Hindlimb muscle (tissue), 1 donor: ENCODE data around the gene TNRC6B. TPM values are rescaled to one million over a fixed set of nuclear protein-coding genes. Genes with fewer than 3 reads are reported as not detected.
"Not testable (repeated sequence)": the region's sequence is repeated elsewhere in the genome, so short reads cannot be mapped to it uniquely, and the experiment has no call there.

Experiments used
- DNase-seq: peaks from one replicate; pipeline ENCODE4 v3.0.0-alpha.2; 2013
- polyA plus RNA-seq: library from polyadenylated mRNA; unstranded; fragments of 120-200 nt; gene quantifications from one replicate; pipeline ENCODE4 v1.2.1, GENCODE V29; 2013; ENCODE audit not compliant: insufficient read length

TNRC6B gene
- polyA plus RNA-seq, 1 donor = 13.1 TPM

DNA sequence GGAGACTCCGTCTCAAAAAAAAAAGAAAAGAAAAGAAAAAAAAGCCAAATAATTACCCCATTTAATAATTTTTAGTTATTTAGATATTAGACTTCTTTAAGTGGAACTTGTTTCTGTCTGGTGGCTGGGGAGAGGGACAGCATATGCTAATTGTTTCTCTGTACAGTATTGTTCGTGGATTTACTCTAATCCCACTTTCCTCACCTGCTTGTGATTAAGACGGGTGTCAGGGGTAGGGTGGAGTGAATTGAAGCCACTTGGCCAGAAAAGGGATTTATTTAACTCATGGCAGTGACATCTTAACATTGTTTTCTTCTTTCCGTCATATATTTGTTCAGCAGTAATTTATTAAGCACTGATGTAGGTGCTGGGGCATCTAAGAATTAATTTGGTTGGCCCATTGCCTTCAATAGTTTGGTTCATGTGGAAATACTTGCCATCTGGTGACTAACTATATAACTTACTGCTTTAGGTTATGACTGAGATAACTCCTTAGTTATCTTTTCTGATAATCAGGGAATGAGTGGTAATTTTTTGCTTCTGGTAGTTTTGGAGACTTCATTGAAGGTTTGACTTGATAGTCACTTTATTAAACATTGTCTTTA lies 4.6 kb downstream of the TNRC6B start:
- DNase-seq = no peak

DNA sequence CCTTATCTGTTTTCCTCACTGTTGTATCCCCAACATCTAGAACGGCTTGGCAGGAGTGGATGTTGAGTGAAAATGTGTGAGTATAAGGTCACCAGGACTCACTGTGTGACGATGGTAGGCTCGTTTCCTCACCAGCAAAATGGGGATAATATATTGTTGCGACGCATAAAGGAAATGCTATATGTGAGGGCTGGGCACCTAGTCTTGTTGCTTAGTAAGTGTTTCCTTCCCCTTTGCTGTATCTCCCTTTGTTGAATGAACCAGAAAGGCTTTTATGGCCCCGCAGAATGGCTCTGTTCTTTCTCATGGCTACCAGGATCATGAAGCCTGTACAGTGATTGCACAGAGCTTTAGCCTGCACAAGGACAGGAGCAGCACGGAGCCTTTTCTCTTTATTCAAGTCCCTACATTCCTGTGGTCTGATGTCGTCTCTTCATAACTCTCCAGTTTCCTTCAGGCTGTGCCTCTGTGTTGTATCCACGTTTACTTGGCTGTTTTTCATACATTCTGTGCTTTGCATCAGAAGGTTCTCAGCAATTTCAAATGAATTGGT lies 5.4 kb downstream of the TNRC6B start:
- DNase-seq = no peak

DNA sequence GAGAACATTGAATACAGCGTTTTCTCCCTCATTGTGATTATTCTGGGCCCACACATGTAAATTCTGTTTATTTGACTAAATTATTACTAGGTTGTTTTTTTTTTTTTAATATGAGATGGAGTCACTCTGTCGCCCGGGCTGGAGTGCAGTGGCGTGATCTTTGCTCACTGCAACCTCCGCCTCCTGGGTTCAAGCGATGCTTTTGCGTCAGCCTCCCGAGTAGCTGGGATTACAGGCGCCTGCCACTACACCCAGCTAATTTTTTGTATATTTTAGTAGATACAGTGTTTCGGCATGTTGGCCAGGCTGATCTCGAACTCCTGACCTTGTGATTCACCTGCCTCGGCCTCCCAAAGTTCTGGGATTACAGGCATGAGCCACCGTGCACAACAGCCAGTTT lies 5.9 kb downstream of the TNRC6B start:
- DNase-seq = not testable (repeated sequence)

DNA sequence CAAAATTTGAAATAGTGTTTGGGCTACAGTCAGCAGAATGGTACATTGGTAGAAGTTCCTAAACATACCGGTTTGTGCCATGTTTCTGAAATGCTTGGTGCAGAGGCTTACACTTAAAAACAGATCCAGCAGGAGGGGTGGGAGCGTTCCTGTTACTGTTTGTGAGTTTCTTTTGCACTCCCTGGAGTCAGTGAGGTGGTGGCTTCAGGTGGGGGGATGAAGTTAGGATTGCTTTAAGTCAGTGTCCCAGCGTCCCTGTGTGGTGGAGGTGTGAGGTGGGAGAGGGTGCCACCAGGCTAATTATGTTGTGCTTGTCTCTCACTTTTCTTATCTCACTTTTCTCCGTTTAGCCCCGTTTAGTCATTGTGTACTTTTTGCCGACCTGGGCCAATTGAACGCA lies 9.7 kb downstream of the TNRC6B start:
- no peak for DNase-seq

DNA sequence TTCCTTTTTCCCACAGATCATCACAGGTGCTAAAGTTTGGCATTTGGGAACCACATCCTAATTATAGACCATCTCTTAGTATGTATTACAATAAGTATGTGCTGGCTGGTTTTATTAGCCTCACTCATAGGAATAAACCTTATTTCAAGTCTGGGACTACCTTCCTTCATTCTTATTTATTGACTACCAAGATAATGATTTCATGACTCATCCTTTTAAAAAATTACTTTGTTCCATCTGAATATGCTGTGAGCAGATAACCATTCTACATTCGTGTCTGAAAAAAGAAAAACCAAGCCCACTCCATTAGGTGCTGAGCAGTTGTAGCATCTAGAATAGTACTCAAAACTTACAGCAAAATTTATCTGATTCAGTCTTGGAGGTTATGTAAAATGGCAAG lies 12.3 kb downstream of the TNRC6B start:
- DNase-seq = no peak

DNA sequence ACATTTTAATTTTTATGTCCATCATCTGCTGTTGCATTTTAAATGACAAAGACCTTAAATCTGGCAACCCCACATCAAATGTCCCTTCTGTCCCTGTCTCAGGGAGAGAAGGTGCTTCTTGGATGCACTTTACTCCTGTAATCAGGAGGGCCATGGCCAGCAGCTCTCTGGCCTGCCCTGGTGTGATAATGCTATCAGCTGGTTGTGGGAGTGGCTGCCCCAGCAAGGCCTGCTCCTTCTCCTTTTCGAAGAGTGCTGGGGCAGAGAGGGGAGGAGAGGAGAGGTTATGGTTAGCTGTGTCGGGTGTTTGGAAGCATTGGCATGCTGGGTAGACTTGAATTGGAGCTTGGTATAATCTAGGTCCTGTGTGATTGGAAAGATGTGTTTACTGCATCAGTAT lies 12.8 kb downstream of the TNRC6B start:
- DNase-seq = no peak

DNA sequence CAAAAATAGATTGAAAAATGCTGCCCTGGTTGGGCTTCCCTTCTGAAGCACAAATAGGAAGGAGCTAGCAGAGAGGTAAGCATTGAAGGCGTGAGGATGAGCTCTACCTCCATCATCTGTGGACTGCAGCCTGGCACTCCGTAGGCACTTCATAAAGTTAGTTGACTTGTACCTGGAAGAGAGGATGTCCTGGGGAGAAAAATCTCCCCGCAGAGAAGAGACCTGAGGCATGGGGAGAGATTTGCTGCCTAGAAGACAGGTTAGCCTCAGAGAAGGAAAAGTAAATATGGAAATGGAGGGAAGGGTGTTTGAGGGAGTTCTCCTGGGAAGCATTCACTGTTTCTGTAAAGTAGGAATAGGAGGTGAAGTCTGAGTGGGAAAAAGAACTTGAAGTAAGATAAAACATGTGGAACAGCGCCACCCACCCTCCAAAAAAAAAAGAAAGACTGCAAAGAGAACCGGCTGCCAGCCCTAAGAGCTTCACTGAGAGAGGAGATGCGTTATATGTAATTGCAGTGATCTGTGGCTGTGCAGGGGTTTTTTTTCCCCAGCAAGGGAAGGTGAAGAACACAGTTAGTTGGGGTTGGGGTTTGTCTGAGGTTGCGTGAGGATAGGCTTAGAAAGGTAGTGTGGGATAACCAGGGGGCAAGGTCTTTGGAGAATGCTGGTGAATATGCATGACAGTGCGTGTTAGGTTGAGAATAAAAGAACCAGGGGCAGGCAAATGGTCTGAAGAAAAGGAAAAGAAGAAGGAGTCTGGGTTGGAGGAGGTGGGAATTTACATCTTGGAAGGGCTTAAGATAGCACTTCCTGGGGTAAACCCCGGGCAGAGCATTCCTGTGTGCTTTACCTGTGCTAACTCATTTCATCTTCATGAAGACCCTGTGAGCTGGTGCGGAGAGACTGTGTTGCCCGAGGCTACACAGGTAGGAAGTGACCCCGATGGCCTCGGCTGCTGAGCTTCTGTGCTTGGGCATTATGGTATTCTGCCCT lies 16.0 kb downstream of the TNRC6B start:
- DNase-seq = peak; percentile 62

DNA sequence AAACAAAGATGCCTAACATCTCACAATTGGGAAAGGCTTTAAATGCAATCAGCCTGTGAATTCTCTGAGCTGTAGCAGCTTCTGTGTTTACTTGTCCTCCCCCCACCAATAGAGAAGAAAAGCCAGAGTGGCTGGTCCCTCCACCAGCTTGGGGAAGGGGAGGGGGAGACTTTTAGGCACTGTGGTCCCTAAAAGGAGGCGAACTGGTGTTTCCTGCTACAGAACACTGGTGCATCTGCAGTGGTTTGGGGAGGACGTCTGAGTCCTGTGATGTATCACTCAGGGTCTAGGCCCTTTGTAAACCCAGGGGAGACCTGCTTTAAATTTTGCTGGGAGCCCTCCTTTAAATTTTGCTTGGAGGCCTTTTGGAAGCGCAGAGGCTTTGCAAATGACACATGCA lies 16.9 kb downstream of the TNRC6B start:
- no peak for DNase-seq

DNA sequence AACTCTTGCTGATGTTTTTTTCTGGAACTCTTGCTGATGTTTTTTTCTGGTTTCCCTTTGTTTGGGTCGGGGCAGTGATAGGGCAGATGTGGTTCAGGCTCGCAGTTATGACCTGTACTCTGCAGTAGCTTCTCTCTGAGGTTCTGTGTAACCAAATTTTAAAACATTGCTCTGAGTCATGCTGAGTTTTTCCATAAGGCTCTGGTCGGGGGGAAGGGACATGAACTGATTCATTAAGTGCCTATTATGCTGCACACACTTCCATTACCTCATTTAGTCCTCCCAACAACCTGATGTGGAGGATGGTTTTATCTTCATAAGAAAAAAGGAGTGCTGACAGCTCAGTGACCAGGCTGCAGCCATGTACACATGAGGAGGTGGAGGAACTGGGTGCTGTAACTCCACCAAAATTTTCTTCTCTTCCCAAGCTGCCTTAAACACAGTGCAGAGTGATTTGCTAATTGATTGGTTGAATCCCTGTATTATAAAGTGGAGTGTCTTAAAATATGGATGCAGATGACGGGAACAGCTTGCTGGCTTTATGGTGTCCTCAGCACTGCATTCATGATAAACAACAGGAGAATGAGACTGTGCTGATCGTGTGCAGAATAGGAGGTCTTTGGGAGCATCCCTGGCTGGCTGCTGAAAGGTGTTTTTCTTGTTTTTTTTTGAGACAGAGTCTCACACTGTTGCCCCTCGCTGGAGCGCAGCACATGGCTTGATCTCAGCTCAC lies 19.1 kb downstream of the TNRC6B start:
- DNase-seq = peak; percentile 53

DNA sequence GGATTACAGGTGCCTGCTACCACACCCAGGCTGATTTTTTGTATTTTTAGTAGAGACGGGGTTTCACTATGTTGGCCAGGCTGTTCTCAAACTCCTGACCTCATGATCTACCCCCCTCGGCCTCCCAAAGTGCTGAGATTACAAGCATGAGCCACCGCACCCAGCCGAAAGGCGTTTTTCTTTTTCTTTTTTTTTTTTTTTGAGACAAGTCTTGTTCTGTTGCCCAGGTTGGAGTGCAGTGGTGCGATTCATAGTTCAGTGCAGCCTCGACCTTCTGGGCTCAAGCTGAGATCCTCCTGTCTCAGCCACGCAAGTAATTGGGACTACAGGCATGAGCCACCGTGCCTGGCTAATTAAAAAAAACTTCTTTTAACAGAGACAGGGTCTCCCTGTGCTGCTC lies 19.7 kb downstream of the TNRC6B start:
- DNase-seq = not testable (repeated sequence)

DNA sequence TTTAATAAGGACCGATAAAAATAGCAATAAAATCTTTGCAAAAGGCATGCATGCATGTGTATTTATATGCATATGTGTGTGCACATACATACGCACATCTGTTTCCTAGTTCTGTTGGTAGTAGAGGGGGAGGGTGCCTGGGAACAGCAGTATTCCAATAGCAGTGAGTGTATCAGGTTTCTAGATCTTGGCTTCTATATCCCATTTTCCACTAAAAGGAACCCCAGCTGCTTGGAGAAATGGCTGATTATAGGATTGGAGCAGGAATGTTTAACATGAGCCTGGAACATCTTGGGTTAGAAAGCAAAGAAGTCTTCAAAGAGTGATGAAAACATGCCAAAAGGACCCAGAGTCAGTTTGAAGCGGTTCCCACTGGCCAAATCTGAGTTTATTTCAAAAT lies 21.0 kb downstream of the TNRC6B start:
- peak; percentile 81 for DNase-seq

DNA sequence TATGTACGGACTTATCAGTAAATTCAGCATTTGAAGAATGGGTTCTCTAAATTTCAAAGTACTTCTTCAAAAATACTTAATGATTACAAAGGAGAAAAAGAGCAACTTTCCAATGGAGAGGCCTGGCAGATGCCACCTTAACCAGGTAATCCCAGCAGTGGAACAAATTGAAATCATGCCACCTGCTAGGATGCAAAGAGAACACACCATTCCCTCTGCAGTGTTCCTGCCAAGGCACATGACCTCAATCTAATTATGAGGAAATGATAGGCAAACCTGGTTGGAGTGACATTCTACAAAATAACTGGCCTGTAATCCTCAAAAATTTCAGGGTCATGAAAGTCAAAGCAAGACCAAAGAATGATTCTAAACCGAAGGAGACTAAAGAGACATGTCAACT lies 21.5 kb downstream of the TNRC6B start:
- no peak for DNase-seq

DNA sequence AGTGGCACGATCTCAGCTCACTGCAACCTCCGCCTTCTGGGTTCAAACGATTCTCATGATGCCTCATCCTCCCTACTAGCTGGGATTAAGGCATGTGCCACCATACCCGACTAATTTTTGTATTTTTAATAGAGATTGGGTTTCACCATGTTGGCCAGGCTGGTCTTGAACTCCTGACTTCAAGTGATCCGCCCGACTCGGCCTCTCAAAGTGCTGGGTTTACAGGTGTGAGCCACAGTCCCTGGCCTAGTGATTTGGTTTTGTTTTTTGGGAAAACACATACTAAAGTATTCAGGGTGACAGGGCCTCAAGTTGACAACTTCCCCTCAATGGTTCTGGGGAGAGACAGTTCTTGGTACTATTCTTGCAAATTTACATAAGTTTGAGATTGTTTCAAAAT lies 22.1 kb downstream of the TNRC6B start:
- no peak for DNase-seq

DNA sequence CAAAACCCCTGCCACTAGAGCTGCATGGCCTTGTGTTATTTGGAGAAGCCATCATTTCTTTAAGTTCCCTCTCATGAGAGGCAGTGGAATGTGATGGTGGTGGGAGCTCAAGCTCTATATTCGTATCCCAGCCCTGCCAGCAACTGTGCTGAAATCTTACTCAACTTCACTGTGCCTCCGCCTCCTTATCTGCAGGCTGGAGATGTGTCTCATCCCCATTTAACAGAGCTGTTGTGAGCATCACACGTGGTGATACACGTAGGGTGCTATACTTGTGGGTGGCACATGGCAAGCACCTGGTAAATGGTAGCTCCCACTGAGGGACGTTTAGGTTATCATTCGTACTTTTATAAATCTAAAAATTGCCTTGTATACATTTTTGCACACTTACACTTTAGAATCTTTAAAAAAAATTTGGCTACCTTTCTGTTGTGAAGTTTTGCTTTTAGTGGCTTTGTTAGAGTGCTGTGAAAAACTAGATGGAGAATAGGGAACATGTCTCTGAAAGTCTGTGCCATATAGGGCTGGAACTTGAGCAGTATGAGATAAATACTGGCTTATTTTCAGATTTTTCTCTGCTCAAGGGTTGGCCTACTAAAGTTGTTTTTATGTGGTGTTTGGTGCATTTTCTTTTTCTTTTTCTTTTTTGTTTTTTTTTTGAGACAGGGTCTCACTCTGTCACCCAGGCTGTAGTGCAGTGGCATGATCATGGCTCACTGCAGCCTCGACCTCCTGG lies 23.2 kb downstream of the TNRC6B start:
- DNase-seq = no peak

DNA sequence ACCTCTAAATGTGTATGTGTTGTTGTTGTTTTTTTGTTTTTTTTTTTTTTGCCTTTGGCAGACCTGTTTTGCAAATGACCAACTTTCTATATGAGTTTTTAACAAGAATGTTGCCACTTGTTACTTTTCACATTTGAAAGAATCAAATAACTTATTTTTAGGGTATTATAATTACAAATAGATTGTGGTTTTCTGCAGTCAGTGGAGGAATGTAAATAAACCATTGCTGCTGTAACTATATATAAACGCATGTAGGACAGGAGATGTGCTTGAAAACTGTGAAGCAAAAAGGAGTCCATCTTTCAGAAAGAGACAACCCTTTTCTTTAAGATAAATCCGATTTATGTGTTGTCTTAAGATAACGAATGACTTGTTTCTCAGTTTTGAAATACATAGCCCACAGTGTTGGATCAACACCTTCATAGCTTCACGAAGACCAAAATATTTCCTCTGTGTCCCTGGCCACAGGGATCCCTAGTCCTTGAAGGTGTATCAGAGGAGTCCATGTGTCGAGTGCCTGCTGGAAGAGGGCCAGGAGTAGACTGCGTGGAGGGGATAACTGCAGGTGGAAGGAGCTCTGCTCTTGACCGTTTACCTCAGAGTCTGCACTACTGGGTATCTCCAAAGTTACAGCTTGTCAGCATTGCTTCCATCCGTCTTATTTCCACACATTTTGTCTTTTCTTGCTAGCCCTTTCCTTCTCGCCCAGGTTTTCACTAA lies 24.7 kb downstream of the TNRC6B start:
- DNase-seq = no peak

DNA sequence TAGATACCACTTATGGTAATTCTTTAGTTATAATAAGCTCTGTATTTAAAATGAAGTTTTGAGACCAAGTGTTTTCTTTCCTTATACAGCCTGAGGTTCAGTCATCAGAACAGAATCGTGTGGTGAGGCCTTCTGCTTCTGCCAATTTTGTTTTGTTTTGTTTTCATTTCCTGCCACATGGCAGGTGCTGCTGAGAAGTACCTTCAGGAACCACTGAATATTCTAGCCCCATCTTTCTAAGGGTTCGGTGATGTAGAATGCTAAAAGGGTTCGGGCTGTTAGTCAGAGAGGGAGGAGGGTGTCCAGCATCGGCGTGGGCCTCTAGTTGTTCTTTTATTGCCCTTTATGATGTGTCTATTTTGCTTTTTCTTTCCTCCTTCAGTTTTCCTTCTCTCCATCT lies 25.8 kb downstream of the TNRC6B start:
- no peak for DNase-seq

DNA sequence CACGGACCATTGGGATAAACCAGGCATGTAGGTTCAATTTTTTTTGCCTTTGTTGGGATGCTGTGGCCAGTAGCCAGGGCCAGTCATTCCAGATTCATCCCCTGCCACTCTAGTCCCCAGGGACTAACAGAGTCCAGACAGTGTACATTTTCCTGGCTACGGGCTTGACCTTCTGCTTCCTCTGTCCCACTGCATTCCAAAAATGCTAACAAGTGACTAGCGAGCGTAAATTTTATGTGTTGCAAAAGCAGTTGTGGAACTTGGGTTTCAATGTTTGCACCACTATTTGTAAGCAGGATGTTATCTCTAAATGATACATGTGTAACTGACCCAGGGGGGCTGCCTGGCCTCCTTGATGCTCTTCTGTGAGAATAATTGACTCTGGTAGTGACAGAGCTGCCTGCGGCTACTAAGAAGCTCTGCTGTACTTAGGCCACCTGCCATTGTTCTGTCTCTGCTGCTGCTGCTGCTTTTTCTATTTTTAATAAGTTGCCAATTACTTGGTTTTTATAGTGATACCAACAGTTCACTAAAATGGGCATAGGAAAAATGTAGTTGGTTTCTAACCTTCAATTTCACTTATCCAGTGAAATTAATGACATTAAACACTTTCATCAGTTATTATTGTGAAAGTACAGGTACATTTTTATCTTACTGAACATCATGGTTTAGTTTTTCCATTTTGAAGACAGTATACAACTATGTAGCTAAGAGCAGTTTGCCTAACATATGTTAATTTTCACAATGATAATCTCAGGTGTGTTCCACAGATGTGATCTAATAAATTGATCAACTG lies 26.8 kb downstream of the TNRC6B start:
- no peak for DNase-seq

DNA sequence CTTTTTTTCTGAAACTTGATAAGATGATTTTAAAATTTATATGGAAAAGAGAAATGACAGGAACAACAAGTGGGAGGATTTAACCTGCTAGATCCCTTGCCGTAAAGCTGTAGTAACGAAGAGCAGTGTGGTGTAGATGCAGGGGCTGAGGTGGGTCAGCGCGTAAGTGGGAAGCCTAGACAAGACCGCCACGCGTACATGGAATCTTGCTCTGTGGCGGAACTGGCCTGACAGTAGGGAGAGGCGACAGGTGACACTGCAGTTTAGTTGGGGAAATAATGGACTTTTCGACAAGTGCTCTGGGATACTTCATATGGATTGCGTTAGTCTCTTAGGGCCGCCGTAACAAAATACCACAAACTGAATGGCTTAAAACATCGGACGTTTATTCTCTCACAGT lies 28.8 kb downstream of the TNRC6B start:
- no peak for DNase-seq

DNA sequence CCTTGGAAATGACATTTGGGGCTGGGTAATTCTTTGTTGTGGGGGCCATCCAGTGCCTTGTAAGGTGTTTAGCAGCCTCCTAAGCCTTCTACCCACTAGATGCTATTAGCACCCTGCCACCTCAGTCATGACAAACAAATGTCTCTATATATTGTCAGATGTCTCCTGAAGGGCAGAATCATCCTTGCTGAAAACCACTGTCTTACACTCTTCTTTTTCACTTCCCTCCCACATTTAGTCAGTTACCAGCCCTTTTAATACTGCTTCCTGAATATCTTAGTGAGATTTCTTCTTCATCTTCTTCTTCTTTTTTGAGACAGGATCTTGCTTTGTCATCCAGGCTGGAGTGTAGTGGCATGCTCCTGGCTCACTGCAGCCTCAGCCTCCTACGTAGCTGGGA lies 33.1 kb downstream of the TNRC6B start:
- DNase-seq = no peak

DNA sequence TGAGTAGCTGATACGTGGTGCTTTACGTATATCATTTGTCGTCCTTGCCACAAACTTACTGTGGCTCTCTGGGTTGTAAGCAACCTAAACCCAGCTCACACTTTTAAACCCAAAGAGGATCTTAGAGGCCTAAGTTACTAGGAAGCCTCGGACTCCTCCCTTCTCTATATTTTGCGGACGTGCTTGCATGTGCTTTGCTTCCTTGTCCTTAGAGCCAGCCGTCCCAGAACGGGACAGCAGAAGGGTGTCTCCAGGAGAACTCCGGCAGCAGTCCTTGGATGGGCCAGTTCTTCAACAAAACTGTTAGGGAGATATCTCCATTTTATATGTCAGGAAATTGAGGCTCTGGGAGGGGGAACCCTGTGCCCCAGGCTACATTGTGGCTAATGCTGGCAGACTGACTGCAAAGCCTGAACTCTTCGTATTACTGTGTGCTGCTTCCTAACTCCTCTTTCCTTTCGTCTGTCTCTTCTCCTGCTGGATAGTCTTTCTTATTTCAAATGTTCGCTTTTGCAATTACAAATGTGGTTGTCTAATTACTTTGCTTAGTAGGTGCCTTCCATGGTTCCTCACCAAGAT lies 33.8 kb downstream of the TNRC6B start:
- DNase-seq = no peak
